Nucleus accumbens (tissue), 56 donors: ENCODE measurements around the gene NR3C2.

Experiments
- DNase-seq, 56 donors: peaks; one replicate each; lab custom pipeline; 2025; lab: John Stamatoyannopoulos, UW

The NR3C2 gene

GRCh38 chr4:148375584-148375983, 66.6 kb downstream of the NR3C2 start:
- DNase-seq, result no peak

DNA sequence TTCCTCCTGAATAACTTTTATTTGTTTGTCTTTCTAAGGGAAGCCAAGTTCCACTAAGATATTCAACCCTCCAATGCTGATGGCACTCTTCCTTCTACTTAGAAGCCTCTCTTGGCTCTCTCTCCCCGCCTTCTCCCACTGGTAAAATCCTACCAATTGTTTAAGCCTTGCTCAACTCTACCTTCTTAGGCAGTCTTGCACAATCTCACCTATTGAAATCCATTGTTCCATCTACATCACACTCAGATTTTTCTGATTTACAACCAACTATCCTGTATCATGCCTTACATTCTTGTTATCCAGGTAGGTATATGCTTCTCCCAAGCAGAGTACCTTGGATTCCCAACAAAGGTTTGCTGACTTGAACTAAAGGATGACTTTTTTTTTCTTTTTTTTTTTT, 69.1 kb downstream of the NR3C2 start:
- no peak for DNase-seq

DNA sequence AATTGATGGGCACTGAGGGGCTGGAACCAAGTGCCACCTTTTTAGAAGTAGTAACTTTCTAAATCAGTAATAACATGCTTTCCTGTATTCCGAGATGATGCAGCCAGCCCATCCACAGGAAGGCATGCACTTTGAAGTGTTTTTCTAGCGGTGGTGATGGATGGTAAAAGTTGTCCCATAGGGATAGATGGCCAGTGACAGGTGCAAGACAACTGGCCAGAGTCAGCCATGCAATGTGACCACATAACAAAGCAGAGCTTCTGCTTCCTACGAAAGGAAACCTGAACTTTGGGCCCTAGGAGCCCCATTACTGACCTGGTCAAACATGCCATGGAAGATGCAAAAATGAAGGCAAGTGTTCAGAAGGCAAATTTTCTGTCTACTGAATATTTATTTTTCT, 72.3 kb downstream of the NR3C2 start:
- DNase-seq, result no peak

DNA sequence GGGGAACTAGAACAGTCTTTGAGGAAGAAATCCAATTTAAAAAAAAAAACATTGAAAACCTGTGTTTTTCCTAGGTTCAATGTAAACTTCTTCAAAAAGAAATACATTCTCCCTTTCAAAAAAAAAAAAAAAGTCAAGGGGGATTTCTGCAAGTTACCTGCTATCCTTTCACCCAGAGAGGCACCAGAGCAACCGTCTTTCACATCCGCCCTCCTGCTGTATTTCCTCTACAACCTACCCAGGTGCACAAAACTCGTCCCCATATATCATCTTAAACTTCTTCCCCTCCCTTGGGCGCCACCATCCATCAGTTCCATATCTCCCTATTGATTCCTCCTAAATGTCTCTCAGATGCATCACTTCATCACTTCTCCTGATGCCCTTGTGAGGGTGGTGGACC, 74.5 kb downstream of the NR3C2 start:
- DNase-seq, result no peak

DNA sequence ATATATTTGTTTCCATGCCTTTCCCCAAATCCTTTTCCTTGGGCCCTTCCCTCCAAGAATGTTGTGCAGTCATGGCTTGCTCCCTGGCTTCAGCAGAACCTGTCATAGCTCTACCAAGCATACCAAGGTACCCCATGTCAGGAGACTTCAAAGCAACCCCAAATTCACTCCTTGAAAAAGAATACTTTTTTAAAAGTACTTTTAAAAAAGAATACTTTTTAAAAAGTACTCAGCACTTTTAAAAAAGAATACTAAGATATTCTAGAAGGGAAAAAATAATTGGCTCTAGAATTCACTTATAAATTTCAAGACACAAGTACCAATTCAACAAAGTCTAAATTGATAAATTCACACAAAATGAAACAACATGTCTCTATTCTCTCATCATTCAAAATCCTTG, 76.0 kb downstream of the NR3C2 start:
- DNase-seq, result no peak

GRCh38 chr4:148364525-148364924, 77.7 kb downstream of the NR3C2 start:
- no peak for DNase-seq

DNA sequence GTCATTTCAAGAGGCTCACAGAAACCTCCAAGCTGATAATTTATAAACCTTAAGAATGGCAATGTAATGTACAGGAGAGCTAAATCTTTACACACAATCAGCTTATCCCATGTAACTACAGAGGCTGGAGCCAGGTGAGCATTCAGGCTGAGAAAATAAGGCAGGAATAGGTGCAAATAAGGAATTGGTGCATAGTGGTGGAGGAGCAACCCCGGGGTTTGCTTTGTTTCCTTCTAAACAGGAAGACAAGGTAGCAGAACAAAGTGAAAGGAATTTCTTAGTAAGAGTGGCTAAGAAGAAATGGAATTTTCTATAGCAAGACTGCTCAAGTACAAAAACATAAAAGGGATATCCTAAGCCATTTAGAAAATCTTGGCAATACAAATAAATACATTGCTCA, 82.4 kb downstream of the NR3C2 start:
- DNase-seq, result no peak

- DNase-seq, result no peak
Observed at GRCh38 chr4:148355442-148356123, 86.6 kb downstream of the NR3C2 start.

DNA sequence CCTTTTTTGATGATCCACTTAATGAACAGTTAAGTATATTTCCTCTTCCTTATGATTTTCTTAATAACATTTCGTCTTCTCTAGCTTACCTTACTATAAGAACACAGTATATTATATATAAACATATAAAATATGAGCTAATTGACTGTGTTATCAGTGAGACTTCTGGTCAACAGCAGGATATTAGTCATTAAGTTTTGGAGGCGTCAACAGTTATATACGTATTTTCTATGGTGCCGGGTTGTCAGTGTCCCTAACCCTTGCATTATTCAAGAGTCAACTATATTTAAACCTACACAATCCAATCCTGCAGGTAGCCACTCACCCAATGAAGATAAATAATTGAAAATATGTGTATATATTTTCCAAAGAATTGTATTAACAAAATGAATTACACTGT, 88.0 kb downstream of the NR3C2 start:
- DNase-seq, result no peak

DNA sequence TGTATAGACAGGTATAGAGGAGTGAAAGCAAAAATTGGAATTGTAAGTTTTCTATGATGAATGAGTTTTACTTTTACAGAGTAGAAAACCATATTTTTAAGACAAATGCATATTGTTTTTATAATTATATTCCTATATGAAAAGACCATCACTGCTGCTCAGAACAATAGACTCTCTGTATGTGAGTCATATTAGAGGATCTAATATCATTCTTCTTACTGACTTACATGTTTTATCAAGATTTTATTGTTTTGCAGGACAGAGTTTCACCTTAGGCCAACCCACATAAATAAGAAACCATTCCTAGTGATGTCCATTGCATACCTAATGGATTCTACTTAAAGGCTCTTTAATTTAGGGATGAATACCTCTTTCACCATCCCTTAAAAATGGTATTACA, 88.6 kb downstream of the NR3C2 start:
- DNase-seq, result no peak

DNA sequence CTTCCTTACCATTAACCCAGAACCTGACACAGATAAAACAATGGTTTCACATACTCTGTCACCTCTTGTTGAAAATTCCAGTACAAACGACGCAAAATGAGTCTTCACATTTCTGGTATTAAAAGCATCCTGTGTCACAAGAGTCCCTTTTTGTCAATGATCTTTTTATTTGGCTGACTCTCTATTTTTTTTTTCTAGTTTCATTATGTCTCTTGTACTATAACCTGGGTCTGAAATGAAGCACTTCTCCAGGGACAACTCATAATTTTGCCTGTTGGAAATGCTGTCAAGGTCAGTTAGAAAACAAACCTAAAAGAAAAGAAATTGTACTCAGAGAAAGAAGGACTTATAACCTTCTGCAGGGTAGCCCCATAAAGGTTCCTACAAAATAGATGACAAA, 93.1 kb downstream of the NR3C2 start:
- DNase-seq, result no peak

DNA sequence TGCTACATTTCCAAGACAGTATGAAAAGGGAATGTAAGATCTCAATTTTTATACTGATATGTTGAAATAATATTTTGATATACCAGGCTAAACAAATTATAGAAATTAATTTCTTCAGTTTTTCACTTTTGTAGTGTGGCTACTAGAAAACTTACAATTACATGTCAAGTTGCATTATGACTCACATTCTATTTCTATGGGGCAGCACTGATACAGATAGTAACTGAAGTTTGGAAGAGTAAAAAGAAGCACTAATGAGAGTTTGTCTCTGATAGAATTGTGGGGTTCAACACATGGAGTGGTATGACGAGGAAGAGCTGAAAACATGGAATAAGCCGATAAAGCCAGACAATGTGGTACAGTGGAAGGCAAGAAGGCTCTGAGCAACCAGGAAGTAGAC, 95.6 kb downstream of the NR3C2 start:
- no peak for DNase-seq

DNA sequence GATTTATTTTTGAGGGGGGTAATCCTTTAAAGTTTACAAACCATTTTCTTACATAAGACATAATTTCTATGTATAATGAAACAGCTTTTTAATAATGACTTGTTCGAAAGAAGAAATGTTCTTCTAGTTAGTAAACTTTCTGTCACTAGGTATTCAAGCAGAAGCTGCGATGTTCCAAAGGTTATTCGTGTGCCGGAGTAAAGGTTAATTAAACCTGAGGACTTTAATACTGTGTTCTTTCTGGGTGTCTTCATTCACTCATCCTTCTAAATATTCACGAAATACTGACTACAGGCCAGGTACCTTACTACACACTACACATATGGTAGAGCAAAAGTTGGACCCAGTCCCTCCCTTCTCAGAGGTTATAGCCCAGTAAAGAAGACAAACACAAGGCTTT, 96.7 kb downstream of the NR3C2 start:
- no peak for DNase-seq

DNA sequence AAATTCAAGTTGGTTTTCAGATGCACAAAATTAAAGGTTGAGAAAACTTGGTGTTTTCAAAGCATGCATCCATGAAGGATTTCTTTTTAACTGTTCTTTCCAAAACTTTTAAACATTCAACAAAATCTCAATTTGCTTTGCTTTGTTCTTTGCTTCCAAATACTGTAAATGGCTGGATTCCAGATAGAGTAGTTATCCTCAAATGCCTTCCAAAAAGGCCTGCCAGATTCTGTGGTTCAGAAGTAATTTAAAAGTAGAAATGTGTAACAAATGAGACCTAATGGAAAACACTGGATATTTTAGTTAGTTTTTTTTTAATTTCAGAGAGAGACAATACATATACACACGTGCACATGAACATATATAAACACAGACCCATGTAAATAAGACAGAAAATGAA, 97.3 kb downstream of the NR3C2 start:
- DNase-seq, result no peak

- peak in 1 of 56 donors; percentile 1 for DNase-seq
Observed at GRCh38 chr4:148344352-148344751, 97.9 kb downstream of the NR3C2 start.

DNA sequence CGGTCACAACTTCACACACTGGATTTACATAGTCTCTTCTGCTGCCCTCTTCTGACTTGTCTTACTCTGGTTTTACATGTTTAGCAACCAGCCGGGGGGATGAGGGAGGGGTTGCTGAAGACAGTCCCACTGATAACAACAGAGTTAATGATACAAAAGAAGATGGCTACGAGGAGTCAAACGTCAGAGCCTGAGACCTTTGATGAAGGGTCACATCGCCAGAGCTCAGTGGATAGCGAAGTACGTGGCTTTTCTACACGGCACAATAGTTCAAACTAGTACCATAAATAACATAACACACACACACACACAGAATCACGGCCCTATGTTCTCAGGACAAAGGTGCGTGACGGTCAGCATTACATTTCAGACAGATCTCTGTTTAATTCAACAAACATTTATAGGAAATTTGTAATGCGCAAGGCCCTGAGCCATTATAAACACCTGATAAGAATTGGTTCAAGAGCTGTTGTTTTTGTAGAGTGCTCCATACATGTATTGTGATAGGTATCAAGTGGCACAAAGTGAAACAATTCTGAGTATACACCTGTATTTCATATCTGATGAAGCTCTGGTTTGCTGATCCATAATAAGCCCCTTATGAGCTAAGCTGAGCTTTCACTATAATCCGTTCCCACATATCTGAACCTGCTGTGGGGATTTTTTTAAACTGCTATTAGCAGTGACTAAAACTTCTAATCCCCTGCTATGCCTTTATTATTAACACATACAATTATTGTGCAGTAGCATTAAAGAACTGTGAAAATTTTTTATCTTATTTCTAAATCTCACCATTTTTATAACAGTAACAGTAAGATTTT, 100.0 kb downstream of the NR3C2 start:
- no peak for DNase-seq

DNA sequence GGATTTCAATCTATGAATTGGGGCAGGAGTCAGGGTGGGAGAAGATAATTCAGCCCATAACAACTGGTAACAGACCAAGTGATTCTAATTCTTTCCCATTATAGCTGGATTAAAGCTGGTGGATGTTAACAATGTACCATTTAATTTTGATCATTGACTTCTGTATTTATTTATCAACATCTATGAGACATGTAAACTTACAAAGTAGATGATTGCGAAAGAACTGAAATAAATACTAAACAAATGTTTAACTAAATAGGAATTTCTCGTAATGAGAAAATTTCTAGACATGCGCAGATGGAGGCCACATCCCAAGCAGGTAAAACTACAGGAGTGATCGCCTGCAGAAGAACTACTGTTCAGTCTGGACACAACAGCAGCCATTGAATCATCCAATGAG, 107.1 kb downstream of the NR3C2 start:
- DNase-seq, result no peak

DNA sequence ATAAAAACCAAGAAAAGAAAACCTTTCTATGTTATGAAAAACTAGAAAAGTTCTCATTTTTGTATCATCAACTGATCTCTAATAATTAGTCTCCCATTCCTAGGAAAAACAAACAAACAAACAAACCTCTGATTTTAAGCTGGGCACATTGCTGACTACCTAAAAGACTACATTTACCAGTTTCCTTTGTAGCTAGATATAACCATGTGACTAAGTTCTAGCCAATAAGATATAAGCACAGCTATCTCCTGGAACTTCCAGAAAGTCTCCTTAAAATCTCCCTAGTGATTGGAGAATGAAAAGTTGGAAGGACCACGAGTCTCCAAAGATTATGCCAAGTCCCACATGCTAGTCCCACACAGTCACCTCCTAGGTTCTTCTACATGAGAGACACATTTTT, 108.9 kb downstream of the NR3C2 start:
- no peak for DNase-seq

DNA sequence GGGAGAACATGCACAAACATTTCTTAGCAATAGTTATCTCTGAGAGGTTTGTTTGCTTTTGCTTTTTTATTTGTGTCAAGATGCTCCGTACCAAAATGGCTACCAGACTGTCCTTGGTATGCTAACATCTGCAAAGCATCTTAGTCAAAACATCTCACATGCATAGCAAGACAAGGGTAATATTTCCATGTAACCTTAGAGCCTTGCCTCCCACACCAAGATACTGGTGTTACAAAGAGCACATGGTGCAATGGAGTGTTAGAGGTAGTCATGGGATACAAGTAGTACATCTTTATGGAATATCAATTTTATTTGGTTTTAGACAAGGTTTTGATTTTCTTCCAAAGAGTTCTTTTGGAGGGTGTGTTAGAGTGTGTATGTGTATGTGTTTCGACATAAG, 109.7 kb downstream of the NR3C2 start:
- no peak for DNase-seq

DNA sequence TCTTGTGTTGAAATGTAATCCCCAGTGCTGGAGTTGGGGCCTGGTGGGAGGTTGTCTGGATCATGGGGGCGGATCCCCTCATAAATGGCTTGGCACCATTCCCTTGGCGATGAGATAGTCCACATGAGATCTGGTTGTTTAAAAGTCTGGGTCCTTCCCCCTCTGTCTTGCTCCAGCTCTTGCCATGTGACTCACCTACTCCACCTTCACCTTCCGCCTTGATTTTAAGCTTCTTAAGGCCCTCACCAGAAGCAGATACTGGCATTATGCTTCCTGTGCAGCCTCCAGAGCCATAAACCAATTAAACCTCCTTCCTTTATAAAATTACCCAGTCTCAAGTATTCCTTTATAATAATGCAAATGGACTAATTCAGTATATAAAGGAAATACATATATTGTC, 111.5 kb downstream of the NR3C2 start:
- DNase-seq, result no peak

GRCh38 chr4:148330161-148330560, 112.1 kb downstream of the NR3C2 start:
- no peak for DNase-seq

DNA sequence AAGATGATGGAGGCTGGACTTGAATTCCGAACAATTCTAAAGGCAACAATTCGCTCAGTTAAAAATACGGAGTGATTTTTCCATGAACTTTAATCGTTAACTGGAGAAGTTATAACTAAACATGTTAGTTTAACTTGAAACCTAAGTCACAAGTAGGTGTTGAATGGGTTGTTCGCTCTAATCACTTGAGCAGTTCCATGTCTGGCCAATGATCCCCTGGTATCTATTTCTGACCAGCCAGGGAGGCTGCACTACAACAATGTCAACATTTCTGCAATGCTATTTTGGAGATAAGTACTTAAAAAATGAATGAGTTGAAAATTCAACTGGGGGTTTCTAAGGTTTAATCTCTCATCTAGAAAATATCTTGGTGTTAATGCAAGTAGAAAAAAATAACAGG, 112.5 kb downstream of the NR3C2 start:
- no peak for DNase-seq
